HCT116 (cell line): ENCODE results near the gene XPNPEP3.

Source experiments
- CEBPB ChIP-seq: IDR thresholded peaks from 2 replicates; pipeline ENCODE4 v1.6.1; 2012; ENCODE audit warnings: low read depth
- CTCF ChIP-seq, 3 experiments: fragments of 200-600 bp in 1 of 3; sonication (generic) in 1 of 3; IDR thresholded peaks in 2 of 3; conservative IDR thresholded peaks in 1 of 3; 2 replicates each; pipeline ENCODE4 v1.5.1; 2012 to 2017; ENCODE audit warnings: low read depth in 2 of 3, low read length in 2 of 3, antibody characterized with exemption in 1 of 3, borderline replicate concordance in 1 of 3, control low read depth in 1 of 3, mild to moderate bottlenecking in 1 of 3, mixed read lengths in 1 of 3, mixed run types in 1 of 3, moderate library complexity in 1 of 3; ENCODE audit not compliant: insufficient read depth in 1 of 3
- EGR1 ChIP-seq: IDR thresholded peaks from 2 replicates; pipeline ENCODE4 v1.6.1; 2012; ENCODE audit warnings: low read depth
- EZH2 ChIP-seq: fragments of 200-600 bp; sonication (generic); IDR thresholded peaks from 2 replicates; pipeline ENCODE4 v1.6.1; 2017; ENCODE audit warnings: antibody characterized with exemption, mixed run types
- JUND ChIP-seq: IDR thresholded peaks from 2 replicates; pipeline ENCODE4 v1.6.1; 2012
- MAX ChIP-seq: IDR thresholded peaks from 2 replicates; pipeline ENCODE4 v1.6.1; 2012
- POLR2A ChIP-seq: IDR thresholded peaks from 2 replicates; pipeline ENCODE4 v1.7.0; 2011; ENCODE audit warnings: borderline replicate concordance; ENCODE audit not compliant: insufficient read depth, insufficient read length; ENCODE audit errors: extremely low read depth
- POLR2AphosphoS5 ChIP-seq: IDR thresholded peaks from 2 replicates; pipeline ENCODE4 v1.6.1; 2011; ENCODE audit warnings: mild to moderate bottlenecking, low read depth, low read length, moderate library complexity
- RAD21 ChIP-seq: IDR thresholded peaks from 2 replicates; pipeline ENCODE4 v1.6.1; 2012; ENCODE audit warnings: low read depth, mild to moderate bottlenecking
- REST ChIP-seq: IDR thresholded peaks from 2 replicates; pipeline ENCODE4 v1.6.1; 2012; ENCODE audit warnings: low read depth
- SP1 ChIP-seq: IDR thresholded peaks from 2 replicates; pipeline ENCODE4 v1.6.1; 2012; ENCODE audit warnings: low read depth
- TCF7L2 ChIP-seq: IDR thresholded peaks from 2 replicates; pipeline ENCODE4 v1.7.0; 2011; ENCODE audit warnings: borderline replicate concordance, inconsistent platforms; ENCODE audit not compliant: insufficient read depth, insufficient read length; ENCODE audit errors: extremely low read depth
- ZBTB33 ChIP-seq: IDR thresholded peaks from 2 replicates; pipeline ENCODE4 v1.6.1; 2011; ENCODE audit warnings: mild to moderate bottlenecking, low read length, moderate library complexity; ENCODE audit not compliant: insufficient replicate concordance; ENCODE audit errors: extremely low read depth
- ZNF274 ChIP-seq: fragments of 200-500 bp; sonication (Bioruptor generic); IDR thresholded peaks from 2 replicates; pipeline ENCODE4 v1.6.1; 2014; ENCODE audit warnings: mild to moderate bottlenecking, low read depth, low read length, inconsistent platforms

- TF ChIP-seq EGR1 (no peak), CTCF (IDR thresholded peaks at IDR 0.05 in 2 of 3, conservative IDR thresholded peaks at IDR 0.05 in 1 of 3; ENCODE audit: borderline replicate concordance in 1 of 3, insufficient read depth in 1 of 3, low read depth in 2 of 3, low read length in 2 of 3) (no peak), RAD21 (no peak), POLR2A (no peak), ZNF274 (no peak), ZBTB33 (no peak), EZH2 (no peak), TCF7L2 (no peak), MAX (no peak), REST (no peak), JUND (no peak), POLR2AphosphoS5 (no peak), CEBPB (no peak), SP1 (no peak)
Measured at GRCh38 chr22:40855071-40855978, 1.6 kb upstream of the XPNPEP3 start.
